GM13977 (cell line): ENCODE measurements around the gene PLPP2.

Source experiments
- DNase-seq: peaks from one replicate; pipeline ENCODE4 v3.0.0; 2012; ENCODE audit warnings: low spot score
- in situ Hi-C: fragments of 300-500 bp; cut with MboI; formaldehyde crosslinking; loops from one replicate; pipeline ENCODE4 v1.12.0; 2022; ENCODE audit warnings: low sequenced_read_pairs, low pct_unique_long_range_greater_than_20kb, mixed read lengths, inconsistent platforms; ENCODE audit not compliant: unreplicated experiment
- TF ChIP-seq, protein P1 (sequence below): IDR thresholded peaks from 2 replicates; pipeline ENCODE4 v1.5.1; 2012; ENCODE audit warnings: mild to moderate bottlenecking, control low read depth; ENCODE audit not compliant: insufficient read depth; ENCODE audit errors: extremely low read depth, missing control alignments

Gene PLPP2

DNA sequence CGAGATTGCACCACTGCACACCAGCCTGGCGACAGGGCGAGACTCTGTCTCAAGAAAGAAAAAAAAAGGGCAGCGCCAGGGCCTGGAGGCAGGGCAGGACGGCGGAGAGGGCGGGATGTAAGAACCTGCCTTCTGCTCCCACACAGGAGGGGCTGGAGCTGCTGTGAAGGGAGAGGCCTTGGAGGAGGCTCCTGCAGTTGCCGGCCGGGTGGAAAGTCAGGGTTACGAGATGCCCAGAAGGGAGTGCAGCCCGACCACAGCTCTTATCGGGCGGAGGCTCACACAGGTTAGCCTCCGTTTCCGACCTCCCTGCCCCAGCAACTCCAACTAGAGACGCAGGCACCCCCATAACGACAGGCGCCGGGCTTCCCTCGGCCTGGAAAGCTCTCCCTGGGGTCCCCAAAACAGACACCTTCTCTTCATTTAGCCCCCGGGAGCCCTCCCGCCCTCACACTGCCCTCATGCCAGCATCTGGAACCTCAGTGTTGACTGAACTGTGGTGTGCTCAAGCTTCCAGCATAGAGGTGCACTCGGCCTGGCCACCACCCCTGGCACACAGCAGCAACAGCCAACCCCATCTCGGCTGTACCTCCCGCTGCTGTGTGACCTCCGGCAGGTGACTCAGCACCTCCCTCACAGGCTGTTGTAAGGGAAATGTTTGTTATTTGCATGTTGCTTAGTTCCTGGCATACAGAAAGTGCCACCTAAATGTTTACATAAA is 1.4 kb downstream of the PLPP2 start:
- in situ Hi-C loops, result no loop called here
- TF ChIP-seq, protein P1, sequence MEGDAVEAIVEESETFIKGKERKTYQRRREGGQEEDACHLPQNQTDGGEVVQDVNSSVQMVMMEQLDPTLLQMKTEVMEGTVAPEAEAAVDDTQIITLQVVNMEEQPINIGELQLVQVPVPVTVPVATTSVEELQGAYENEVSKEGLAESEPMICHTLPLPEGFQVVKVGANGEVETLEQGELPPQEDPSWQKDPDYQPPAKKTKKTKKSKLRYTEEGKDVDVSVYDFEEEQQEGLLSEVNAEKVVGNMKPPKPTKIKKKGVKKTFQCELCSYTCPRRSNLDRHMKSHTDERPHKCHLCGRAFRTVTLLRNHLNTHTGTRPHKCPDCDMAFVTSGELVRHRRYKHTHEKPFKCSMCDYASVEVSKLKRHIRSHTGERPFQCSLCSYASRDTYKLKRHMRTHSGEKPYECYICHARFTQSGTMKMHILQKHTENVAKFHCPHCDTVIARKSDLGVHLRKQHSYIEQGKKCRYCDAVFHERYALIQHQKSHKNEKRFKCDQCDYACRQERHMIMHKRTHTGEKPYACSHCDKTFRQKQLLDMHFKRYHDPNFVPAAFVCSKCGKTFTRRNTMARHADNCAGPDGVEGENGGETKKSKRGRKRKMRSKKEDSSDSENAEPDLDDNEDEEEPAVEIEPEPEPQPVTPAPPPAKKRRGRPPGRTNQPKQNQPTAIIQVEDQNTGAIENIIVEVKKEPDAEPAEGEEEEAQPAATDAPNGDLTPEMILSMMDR, result no peak
- DNase-seq, result no peak

- TF ChIP-seq, protein P1, result no peak
- in situ Hi-C loops, result no loop called here
- DNase-seq, result no peak
Observed at GRCh38 chr19:288911-289310, 2.3 kb downstream of the PLPP2 start.

DNA sequence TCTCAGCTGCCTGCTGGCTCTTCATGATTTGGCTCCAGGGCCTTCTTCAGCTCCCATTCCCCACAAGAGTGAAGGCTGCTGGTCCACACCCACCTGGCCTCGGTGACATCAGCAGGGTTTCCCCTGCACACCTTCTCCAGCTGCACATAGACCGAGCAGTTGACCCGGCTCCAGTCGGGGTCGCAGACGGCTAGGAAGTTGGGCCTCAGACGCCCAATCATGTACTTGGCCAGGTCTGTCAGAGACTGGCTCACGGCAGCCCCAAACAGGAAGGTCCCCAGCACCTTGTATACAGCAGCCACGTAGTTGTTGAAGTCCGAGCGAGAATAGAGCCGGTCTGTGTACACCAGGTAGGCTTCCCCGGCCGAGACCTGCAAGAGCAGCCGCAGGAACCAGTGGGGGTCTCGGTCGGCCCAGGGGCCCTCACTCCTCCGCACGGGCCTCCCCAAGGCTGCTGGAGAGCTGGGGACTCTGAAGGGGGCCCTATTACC is 3.8 kb downstream of the PLPP2 start:
- no peak for DNase-seq
- TF ChIP-seq, protein P1, result no peak
- in situ Hi-C loops, result no loop called here

DNA sequence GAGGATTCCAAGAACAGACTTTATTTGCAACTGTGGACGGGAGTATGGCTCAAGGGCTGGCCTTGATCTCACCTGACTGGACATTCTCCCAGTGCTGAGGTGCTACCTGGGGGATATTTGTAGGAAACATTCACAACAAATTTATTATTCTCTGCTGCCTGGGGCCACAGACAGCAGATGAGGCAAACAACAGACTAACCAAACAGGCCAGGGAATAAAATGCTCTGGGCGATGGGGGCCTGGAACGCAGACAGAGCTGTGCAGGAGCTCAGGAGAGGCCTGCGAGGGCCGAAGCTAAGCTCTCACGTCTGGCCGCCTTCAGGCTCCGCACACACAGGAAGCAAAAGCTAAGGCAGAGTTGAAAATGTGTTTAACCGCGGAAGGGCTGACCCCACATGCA is 7.8 kb downstream of the PLPP2 start:
- DNase-seq, result no peak
- in situ Hi-C loops, result no loop called here
- TF ChIP-seq, protein P1, result no peak

GRCh38 chr19:282501-282900 is 8.7 kb downstream of the PLPP2 start:
- TF ChIP-seq, protein P1, result no peak
- no peak for DNase-seq
- in situ Hi-C loops, result no loop called here

DNA sequence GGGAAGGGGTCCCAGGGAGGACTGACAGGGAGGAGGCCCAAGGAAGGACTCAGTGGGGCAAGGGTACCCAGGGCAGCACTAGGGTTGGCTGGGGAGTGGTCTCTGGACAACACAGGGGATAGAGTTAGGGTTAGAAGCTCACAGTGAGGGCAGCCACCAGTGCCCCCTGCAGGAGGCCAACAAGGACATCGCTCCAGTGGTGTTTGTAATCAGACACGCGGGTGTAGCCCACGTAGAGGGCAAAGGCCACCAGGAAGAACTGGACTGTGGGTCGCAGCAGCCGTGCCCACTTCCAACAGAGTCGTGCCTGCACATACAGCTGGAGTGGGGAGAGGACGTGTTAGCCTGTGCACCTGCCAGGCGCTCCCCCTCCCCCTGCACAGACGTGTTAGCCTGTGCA is 9.2 kb downstream of the PLPP2 start:
- no peak for DNase-seq
- in situ Hi-C loops, result no loop called here

More for the DNA sequence above, 9.2 kb downstream of the PLPP2 start:
- TF ChIP-seq, protein P1, result peak; percentile 7
